ENCODE measurements around the gene CIC. TPM values are rescaled to one million over a fixed set of nuclear protein-coding genes. Genes with fewer than 3 reads are reported as not detected.

CIC gene
- total RNA-seq, 3 donors from 2014 or later = 54.9 to 67.3 (median 64.1) TPM

DNA sequence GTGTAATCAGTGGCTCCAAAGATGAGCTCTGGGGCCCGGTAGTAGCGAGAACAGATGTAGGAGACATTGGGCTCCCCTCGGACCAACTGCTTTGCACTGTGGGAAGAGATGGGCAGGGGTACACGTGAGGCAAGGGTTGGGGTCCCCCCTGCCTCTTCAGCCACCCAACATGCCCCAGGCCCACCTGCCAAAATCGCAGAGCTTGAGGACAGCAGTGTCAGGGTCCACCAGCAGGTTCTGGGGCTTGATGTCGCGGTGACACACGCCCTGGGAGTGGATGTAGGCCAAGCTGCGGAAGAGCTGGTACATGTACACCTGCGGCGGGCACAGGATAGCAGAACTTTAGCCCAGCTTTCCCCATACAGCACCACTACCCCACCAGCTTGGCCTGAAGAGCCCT lies 34.7 kb upstream of the CIC start:
- peaks cover 9% of the 10 kb centered on the region for H3K4me1 Mint-ChIP-seq (ENCODE audit: low read depth)
- peaks cover 34% of the 10 kb centered on the region for H3K36me3 Mint-ChIP-seq (ENCODE audit: insufficient read depth)
- DNase-seq = no peak
- H3K4me3 Mint-ChIP-seq = no peak overlapping the region
- no peak for ATAC-seq
- H3K27me3 Mint-ChIP-seq (ENCODE audit: low read depth) = no peaks in the 10 kb centered on the region
- no peaks in the 10 kb centered on the region for H3K9me3 Mint-ChIP-seq

DNA sequence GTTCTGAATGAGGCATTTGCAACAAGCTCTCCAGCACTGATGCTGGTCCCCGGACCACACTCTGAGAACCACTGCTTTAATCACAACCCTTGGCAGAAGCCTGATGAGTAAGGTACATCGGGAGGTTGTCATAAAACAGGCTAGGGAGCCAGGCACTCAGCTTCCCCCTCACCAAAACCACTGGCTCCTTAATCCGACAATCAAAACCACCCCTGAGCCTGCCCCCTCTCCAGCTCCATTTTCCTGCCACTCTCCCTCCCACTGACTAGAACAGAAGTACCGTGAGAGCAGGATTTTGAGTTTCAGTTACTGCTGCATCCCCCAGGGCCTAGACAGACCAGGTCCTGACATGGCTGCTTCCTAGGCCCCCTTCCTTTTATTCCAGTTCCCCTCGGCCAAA lies 33.9 kb upstream of the CIC start:
- no peaks in the 10 kb centered on the region for H3K27me3 Mint-ChIP-seq (ENCODE audit: low read depth)
- no peak overlapping the region for H3K4me3 Mint-ChIP-seq
- peaks cover 30% of the 10 kb centered on the region for H3K36me3 Mint-ChIP-seq (ENCODE audit: insufficient read depth)
- DNase-seq = no peak
- ATAC-seq = no peak
- H3K4me1 Mint-ChIP-seq (ENCODE audit: low read depth) = peaks cover 17% of the 10 kb centered on the region
- H3K9me3 Mint-ChIP-seq = no peaks in the 10 kb centered on the region

DNA sequence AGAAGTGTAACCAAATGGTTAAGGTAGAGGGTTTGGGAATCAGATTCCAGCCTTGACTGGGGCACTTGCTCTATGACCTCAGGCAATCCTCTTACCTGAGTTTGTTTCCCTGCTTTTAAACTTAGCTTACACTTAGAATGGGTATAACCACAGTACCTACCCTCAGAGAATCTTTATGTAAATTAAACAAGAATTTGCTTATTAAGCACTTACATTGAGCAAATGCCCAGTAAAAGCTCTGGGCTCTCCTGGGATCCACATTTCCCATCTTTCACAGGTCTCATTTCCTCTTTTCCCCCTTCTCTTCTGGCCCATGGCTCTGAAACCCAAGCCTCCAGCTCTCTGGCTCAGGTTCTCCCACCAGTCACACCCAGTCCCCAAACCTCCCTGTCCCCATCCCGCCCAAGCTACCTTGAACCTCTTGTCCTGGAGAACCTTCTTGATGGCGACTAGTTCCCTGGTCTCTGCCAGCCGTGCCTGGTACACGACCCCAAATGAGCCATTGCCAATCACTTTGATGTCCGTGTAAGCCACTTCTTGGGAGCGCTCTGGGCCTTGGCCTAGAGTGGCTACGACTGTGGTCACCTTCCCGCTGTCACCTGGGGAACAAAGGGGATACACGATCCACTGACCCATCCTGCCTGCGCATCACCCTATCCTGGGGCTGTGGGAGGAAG lies 29.4 kb upstream of the CIC start:
- peaks cover 44% of the 10 kb centered on the region for H3K4me1 Mint-ChIP-seq (ENCODE audit: low read depth)
- ATAC-seq (no peak), DNase-seq (no peak)
- no peaks in the 10 kb centered on the region for H3K9me3 Mint-ChIP-seq
- H3K27me3 Mint-ChIP-seq (ENCODE audit: low read depth) = no peaks in the 10 kb centered on the region
- peak overlapping the region; percentile 8 for H3K4me3 Mint-ChIP-seq
- peaks cover 16% of the 10 kb centered on the region for H3K36me3 Mint-ChIP-seq (ENCODE audit: insufficient read depth)

DNA sequence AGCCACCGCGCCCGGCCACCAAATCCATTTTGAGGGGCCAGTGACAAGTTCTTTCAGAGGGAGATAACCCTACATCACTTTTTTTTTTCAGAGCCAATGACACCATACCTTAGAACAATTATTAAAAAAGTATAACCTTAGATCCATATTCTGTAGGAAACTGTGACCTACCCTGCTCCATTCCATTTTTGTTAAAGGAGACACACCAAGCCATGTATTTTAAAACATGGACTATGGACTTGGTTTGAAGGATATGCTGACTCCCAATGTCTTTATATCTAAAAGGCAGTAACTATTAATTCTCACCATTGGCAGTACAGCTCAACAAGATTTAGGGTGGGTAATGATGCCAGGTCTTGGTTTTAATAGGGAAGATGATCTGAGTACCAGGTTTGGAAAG lies 27.8 kb upstream of the CIC start:
- Mint-ChIP-seq H3K36me3 (ENCODE audit: insufficient read depth) (peaks cover 9% of the 10 kb centered on the region), H3K4me1 (ENCODE audit: low read depth) (peaks cover 55% of the 10 kb centered on the region), H3K9me3 (no peaks in the 10 kb centered on the region), H3K4me3 (peak overlapping the region; percentile 90), H3K27me3 (ENCODE audit: low read depth) (no peaks in the 10 kb centered on the region)
- DNase-seq = no peak
- no peak for ATAC-seq

DNA sequence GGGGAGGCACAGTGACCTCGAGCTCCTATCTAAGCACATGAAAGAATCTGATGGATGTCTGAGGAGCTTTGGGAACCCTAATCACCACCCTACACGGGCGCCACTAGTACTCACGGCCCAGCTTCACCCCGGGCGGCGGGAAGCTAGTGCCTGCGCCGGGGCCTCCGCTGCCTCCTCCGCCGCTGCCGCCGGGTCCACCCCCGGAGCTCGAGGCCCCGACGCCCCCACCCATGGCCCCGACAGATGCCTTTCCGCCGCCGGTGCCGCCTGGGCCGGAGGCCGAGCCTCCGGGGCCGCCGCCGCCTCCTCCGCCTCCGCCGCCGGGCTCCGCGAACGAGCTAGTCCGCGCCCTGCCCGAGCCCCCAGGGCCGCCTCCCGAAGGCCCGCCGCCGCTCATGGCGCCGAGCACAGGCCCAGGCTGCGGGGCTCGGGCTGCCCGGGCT lies 27.0 kb upstream of the CIC start:
- peak; percentile 3 to 5 for ATAC-seq
- no peaks in the 10 kb centered on the region for H3K27me3 Mint-ChIP-seq (ENCODE audit: low read depth)
- peaks cover 54% of the 10 kb centered on the region for H3K4me1 Mint-ChIP-seq (ENCODE audit: low read depth)
- H3K36me3 Mint-ChIP-seq (ENCODE audit: insufficient read depth) = peaks cover 7% of the 10 kb centered on the region
- H3K9me3 Mint-ChIP-seq = no peaks in the 10 kb centered on the region
- peak overlapping the region; percentile 90 for H3K4me3 Mint-ChIP-seq
- peak; percentile 32 for DNase-seq

DNA sequence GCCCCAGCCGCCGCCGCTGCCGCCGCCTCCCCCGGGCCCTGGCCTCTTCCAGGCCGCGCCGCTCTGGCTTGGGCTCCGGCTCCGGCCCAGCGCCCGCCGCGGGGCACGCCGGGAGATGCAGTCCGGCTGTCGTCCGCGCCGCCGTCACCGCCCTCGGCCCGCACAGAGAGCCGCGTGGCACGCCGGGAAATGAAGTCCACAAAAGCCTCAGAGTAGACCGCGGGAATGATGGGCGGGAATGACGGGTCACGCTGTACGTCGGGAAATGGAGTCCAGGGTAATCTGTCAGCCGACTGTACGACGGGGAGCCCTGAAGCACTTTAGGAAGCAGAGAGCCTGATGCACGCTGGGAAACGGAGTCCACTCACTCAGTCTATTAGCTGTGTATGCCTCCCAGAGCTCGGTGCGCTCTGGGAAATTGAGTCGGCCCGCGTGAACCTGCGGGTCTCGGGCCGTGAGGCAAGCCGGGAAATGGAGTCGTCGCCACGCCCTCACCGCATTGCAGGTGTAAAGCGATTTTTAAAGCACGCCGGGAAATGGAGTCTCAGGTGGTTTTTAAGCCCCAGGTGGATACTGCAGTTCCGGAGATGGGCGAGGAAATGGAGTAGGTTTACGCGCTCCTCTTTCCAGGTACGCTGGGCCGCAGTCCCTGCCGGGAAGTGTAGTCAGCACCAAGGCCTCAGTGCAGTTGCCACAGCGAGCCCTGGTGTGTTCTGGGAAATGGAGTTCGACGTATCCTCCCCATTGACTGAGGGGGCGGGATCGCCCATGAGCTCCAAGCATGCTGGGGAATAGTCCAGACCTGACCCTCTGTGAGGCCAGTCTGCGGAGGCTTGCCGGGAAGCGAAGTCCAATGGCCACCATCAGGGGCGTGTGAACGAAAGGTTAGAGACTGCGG lies 26.3 kb upstream of the CIC start, which contains the start of gene GSK3A:
TSS of gene GSK3A (minus strand) at position 91 of the 898 bp plus-strand sequence. CDS start 137 bp downstream, outside the sequence.
- ATAC-seq (peak; percentile 78 to 80), DNase-seq (peak; percentile 91)
- H3K4me1 Mint-ChIP-seq (ENCODE audit: low read depth) = peaks cover 55% of the 10 kb centered on the region
- no peaks in the 10 kb centered on the region for H3K9me3 Mint-ChIP-seq
- no peaks in the 10 kb centered on the region for H3K27me3 Mint-ChIP-seq (ENCODE audit: low read depth)
- peaks cover 7% of the 10 kb centered on the region for H3K36me3 Mint-ChIP-seq (ENCODE audit: insufficient read depth)
- peak within 1 kb of the TSS; percentile 91 for H3K4me3 Mint-ChIP-seq

DNA sequence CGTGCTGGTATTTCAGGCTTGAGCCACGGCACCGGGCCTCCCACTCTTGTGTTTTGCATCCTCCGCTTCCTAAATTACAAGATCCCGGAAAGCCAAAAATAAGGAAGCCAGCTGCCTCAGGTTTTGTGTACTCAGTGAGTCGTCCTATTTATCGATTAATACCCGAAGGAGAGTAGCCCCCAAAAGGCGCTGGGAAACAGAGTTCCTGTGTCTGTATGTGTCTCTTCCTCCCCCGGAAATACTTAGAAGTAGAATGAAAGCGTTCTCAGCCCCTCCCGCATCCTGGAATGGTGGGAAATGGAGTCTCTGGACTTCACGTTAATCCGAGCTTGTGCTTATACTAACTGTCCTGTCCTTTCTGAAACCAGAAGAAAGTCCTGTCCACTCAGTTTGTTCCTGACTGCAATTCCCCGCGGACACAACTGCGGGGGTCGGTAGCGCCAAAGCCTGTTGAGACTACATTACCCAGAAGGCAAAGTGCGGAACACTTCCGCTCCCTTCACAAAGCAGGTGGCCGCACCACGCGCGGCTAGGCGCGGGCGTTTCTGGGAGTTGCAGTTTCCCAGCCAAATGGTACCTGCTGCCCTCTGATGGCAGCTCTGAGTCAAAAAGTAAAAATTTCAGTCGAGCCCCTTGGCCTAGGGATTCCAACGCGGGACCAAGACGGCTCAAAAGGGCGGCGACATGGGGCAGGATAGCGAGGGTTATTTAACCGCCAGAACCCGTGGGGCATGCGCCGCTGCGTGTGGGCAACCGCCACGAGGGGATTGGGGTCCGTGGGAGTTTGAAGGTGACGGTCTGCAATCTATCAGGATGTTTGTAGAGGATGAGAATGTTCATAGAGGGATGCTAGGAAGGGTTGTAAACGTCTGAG lies 24.5 kb upstream of the CIC start:
- DNase-seq = peak; percentile 86
- peak; percentile 36 to 44 for ATAC-seq
- peaks cover 48% of the 10 kb centered on the region for H3K4me1 Mint-ChIP-seq (ENCODE audit: low read depth)
- H3K27me3 Mint-ChIP-seq (ENCODE audit: low read depth) = no peaks in the 10 kb centered on the region
- peaks cover 3% of the 10 kb centered on the region for H3K36me3 Mint-ChIP-seq (ENCODE audit: insufficient read depth)
- H3K9me3 Mint-ChIP-seq = no peaks in the 10 kb centered on the region
- peak overlapping the region; percentile 91 for H3K4me3 Mint-ChIP-seq

DNA sequence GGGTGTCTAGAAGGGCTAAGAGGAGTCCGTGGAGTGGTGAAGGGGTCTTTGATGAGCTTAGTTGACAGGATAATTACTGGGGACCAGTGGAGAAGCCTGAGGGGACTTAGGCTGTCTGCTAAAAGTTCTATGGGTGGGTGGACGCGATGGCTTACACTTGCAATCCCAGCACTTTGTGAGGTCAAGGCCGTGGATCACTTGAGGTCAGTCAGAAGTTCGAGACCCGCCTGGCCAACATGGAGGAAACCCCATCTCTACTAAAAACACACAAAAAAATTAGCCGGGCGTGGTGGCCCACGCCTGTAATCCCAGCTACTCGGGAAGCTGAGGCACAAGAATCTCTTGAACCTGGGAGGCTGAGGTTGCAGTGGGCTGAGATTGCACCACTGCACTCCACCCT lies 23.8 kb upstream of the CIC start:
- ATAC-seq (no peak), DNase-seq (no peak)
- peaks cover 42% of the 10 kb centered on the region for H3K4me1 Mint-ChIP-seq (ENCODE audit: low read depth)
- H3K9me3 Mint-ChIP-seq = no peaks in the 10 kb centered on the region
- no peak overlapping the region for H3K4me3 Mint-ChIP-seq
- peaks cover 2% of the 10 kb centered on the region for H3K36me3 Mint-ChIP-seq (ENCODE audit: insufficient read depth)
- no peaks in the 10 kb centered on the region for H3K27me3 Mint-ChIP-seq (ENCODE audit: low read depth)

DNA sequence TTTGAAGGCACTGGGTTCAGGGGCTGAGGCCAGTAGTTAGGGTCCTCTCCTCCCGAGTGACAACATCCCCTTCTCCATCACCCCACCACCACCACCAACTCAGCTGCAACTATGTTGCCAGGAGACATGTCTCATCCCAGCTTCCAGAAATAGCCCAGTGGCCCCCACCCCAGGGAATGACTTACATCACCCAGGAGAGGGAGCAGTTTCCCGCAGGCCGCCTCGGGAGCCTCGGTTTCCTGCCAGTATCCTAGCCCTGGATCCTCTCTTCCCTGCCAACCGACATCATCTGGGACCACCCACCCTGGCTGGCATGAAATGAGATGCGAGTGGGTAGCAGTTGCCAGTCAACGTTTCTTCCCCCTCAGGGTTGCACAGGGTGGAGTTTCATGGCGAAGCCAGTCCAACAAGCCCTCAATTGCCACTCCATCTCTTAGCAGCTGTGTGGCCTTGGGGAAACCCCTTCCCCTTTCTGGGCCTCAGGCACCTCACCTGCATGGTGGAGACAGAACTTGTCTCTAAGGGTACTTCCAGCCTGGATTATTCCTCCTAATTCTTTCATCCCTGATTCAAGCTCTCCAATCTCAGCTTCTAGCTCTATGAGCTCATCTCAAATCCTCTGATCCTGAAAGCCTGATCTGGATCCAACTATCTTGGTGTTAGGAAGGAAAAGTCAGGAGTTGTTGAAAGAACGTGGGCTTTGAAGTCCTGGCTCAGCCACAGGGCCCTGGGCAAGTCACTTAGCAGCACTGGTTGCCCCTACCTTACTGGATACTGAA lies 22.7 kb upstream of the CIC start:
- no peak for ATAC-seq
- Mint-ChIP-seq H3K9me3 (no peaks in the 10 kb centered on the region), H3K27me3 (ENCODE audit: low read depth) (no peaks in the 10 kb centered on the region), H3K36me3 (ENCODE audit: insufficient read depth) (no peaks in the 10 kb centered on the region), H3K4me3 (no peak overlapping the region), H3K4me1 (ENCODE audit: low read depth) (peaks cover 36% of the 10 kb centered on the region)
- no peak for DNase-seq

DNA sequence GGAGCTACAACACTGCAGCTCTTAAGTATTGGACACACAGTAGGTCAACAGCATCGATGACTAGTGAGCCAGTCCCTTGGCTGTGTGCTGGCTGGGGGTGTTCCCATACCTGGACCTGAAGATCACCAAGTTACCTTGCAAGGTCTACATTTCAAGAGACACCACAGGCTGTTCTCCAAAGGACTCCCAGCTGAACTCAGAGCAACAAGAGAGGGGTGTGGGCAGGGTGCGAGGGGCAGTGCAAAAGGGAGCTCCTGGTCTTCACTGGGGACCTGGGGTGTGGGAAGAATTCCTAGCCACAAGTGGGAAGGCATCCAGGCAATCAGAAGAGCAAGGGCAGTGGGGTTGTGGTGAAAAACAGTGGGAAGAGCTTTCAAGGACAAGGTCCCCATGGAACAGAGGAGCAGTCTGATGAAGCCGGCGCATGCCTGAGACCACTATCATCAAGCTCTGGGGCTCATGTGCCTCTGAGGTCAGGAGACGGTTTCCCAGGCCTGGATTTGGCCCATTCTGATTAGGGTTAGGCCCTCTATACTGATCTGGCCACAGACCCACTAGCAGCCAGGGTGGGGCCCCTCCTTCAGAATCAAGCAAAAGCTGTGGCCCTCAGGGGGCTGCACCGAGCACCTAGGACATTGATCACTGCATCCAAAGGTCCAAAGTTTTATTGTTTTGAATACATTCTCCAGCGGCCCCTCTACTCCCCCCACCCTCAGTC lies 22.0 kb upstream of the CIC start:
- Mint-ChIP-seq H3K9me3 (no peaks in the 10 kb centered on the region), H3K36me3 (ENCODE audit: insufficient read depth) (no peaks in the 10 kb centered on the region), H3K27me3 (ENCODE audit: low read depth) (no peaks in the 10 kb centered on the region), H3K4me3 (no peak overlapping the region), H3K4me1 (ENCODE audit: low read depth) (peaks cover 38% of the 10 kb centered on the region)
- DNase-seq (no peak), ATAC-seq (no peak)

DNA sequence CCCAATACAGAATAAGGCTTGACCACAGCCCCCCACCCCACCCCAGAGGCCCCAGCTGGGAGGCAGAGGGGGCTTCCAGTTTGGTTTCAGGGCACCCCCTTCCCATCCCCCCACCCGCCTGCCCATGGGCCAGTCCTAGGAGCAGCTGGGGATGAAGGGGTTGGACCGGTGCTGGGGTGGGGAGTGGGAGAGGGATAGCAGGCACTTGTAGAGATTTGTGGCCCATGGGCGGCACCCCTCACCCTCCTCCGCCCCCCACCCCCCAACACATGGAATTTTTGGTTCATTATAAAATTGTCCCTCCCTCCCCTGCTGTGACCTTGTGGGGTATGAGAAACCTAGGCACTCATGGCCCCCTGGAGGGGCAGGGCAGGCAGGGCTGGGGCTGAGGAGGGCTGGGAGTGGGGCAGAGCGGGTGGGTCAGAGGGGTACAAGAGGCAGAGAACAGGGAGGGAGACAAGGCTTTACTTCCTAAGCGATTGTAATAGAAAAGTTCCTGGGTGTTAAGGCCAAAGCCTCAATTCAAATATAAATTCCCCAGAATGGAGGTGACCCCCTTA lies 21.3 kb upstream of the CIC start:
- H3K4me1 Mint-ChIP-seq (ENCODE audit: low read depth) = peaks cover 42% of the 10 kb centered on the region
- no peak for DNase-seq
- H3K4me3 Mint-ChIP-seq = no peak overlapping the region
- H3K9me3 Mint-ChIP-seq = no peaks in the 10 kb centered on the region
- ATAC-seq = no peak
- H3K27me3 Mint-ChIP-seq (ENCODE audit: low read depth) = no peaks in the 10 kb centered on the region
- H3K36me3 Mint-ChIP-seq (ENCODE audit: insufficient read depth) = no peaks in the 10 kb centered on the region

DNA sequence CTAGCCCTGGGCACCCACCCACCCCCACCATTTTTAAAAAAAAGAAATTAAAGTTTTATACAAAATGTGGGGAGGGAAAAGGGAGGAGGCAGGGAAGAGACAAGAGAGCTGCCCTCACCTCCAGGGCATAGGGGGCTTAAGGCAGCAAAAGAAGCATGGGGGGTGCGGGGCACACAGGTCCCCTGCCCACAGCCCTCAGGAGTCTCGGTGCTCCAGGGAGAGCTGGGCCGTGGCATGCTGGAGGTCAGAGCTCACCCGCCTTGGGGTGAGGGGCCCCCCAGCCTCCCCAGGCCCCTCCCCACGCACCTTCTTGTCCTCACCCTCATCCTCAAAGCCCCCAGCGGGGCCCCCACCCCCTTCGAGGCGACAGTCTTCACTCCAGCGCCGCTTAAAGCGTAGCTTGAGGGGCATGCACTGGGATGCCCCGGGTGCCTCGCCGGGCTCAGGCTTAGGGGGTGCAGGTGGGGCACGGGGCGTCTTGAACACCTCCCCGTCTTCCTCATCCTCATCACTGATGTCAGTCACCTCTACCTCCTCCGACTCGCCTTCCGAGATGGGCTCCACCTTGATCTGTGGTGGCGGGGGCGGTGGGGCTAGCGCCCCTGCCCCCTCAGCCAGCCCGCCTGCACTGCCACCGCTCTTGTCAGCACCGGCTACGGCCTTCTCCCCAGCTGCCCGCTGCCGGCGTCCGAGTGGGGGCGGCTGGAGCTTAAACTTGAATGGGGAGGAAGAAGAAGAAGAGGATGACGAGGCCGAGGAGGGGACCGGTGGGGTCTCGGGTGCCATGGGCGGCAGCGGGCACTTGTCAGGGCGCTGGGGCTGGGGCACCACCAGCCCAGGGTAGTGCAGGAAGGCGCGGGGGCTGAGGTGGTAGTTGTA lies 20.5 kb upstream of the CIC start:
- DNase-seq (no peak), ATAC-seq (no peak)
- Mint-ChIP-seq H3K36me3 (ENCODE audit: insufficient read depth) (no peaks in the 10 kb centered on the region), H3K27me3 (ENCODE audit: low read depth) (no peaks in the 10 kb centered on the region), H3K4me1 (ENCODE audit: low read depth) (peaks cover 40% of the 10 kb centered on the region), H3K4me3 (no peak overlapping the region), H3K9me3 (no peaks in the 10 kb centered on the region)
